Spleen (tissue), 11 donors: ENCODE measurements around the gene CXCL3. TPM values are rescaled to one million over a fixed set of nuclear protein-coding genes. Genes with fewer than 3 reads are reported as not detected.

Experiments
- DNase-seq: peaks from one replicate; pipeline ENCODE4 v3.0.0-alpha.2; 2020
- H3K27ac ChIP-seq, 8 donors: fragments of 200-600 bp; sonication (generic) in 7 of 8; 1 replicate in 4 of 8; 2 replicates in 4 of 8; pipeline versions ENCODE4 v1.5.0 to v1.8.0; 2016 to 2021; ENCODE audit warnings: inconsistent platforms in 4 of 8, mild to moderate bottlenecking in 4 of 8, moderate library complexity in 1 of 8
- H3K27me3 ChIP-seq, 7 donors: fragments of 200-600 bp; sonication (generic) in 6 of 7; replicated peaks in 1 of 7; 1 replicate in 4 of 7; 2 replicates in 3 of 7; pipeline versions ENCODE4 v1.5.0 to v1.8.0; 2016 to 2021; ENCODE audit warnings: inconsistent platforms in 3 of 7, mild to moderate bottlenecking in 1 of 7
- H3K36me3 ChIP-seq, 6 donors: fragments of 200-600 bp; sonication (generic) in 5 of 6; 1 replicate in 4 of 6; 2 replicates in 2 of 6; pipeline versions ENCODE4 v1.5.0 to v1.8.0; 2016 to 2021; ENCODE audit warnings: inconsistent platforms in 2 of 6
- H3K4me1 ChIP-seq, 6 donors: fragments of 200-600 bp; sonication (generic) in 5 of 6; 1 replicate in 3 of 6; 2 replicates in 3 of 6; pipeline versions ENCODE4 v1.5.0 to v1.8.0; 2016 to 2021; ENCODE audit warnings: inconsistent platforms in 3 of 6
- H3K4me3 ChIP-seq, 8 donors: fragments of 200-600 bp; sonication (generic) in 7 of 8; 1 replicate in 4 of 8; 2 replicates in 4 of 8; pipeline versions ENCODE4 v1.5.0 to v1.8.0; 2016 to 2021; ENCODE audit warnings: inconsistent platforms in 4 of 8, mild to moderate bottlenecking in 4 of 8, moderate library complexity in 2 of 8
- H3K9me3 ChIP-seq, 8 donors: fragments of 200-600 bp; sonication (generic) in 7 of 8; 1 replicate in 4 of 8; 2 replicates in 4 of 8; pipeline versions ENCODE4 v1.5.0 to v1.8.0; 2016 to 2021; ENCODE audit warnings: inconsistent platforms in 4 of 8
- CTCF ChIP-seq, 11 experiments: fragments of 200-600 bp in 7 of 11; fragments of 450-650 bp in 4 of 11; sonication (generic) in 4 of 11; IDR thresholded peaks in 8 of 11; conservative IDR thresholded peaks in 3 of 11; 1 replicate in 7 of 11; 2 replicates in 4 of 11; pipeline versions ENCODE4 v1.4.0 to v1.8.0; 2016 to 2021; ENCODE audit warnings: antibody characterized with exemption in 11 of 11, inconsistent platforms in 4 of 11, mild to moderate bottlenecking in 1 of 11
- POLR2A ChIP-seq, 3 donors: fragments of 450-650 bp; IDR thresholded peaks; one replicate each; pipeline ENCODE4 v1.5.1; 2017; ENCODE audit warnings: antibody characterized with exemption in 3 of 3, mild to moderate bottlenecking in 1 of 3
- POLR2AphosphoS5 ChIP-seq, 3 donors: sonication (generic); formaldehyde crosslinking; IDR thresholded peaks; one replicate each; pipeline ENCODE4 v1.5.1; 2017; ENCODE audit warnings: antibody characterized with exemption in 3 of 3
- WGBS, 5 donors: extraction: QIAGEN DNeasy Blood & Tissue Kit in 3 of 5; methylation state at CpG; one replicate each; pipeline versions ENCODE4 v1.1.5 to v1.1.7; 2013 to 2018; 5-methylcytosine and 5-hydroxymethylcytosine counted together
- intact Hi-C: fragments of 100-400 bp; cut with DNase I; formaldehyde crosslinking; loops from one replicate; pipeline ENCODE4 v1.15.0; 2023; ENCODE audit warnings: low total_unique reads
- polyA plus RNA-seq, 3 donors: library from polyadenylated mRNA; stranded (reverse); fragments of 200-250 nt; gene quantifications; one replicate each; pipeline ENCODE4 v1.2.1, GENCODE V29; 2013
- total RNA-seq, 7 donors: library from RNA; depleted of rRNA in 3 of 7; stranded (reverse); fragments of >200 nt in 3 of 7; fragmentation: NEBNext Ultra II Directional in 4 of 7; extraction: Animal tissue kit (Norgen Biotek cat#: 25700) in 4 of 7; gene quantifications; one replicate each; pipeline versions ENCODE4 v1.1.0 to v1.2.1, GENCODE V29; 2016 to 2021
- donor health status: healthy with polysubstance abuse.
- donor health status: DM: no; HTN: no; CAD: no; lungs with moderate emphysema.
- donor health status: DM: no; HTN: no; CAD: no.
- donor health status: Bipolar disorder and iron deficiency.
- donor health status: healthy.
- donor health status: DM: no; HTN: no; CAD: no.
- donor health status: DM: yes; HTN: yes; CAD: no.

Gene CXCL3
- total and polyA plus RNA-seq, 10 donors, result 0.52 to 4.0 (median 2.5) TPM

- TF ChIP-seq CTCF (IDR thresholded peaks at IDR 0.05 in 8 of 11, conservative IDR thresholded peaks at IDR 0.05 in 3 of 11) (no peak), POLR2AphosphoS5 (IDR thresholded peaks at IDR 0.05) (no peak), POLR2A (IDR thresholded peaks at IDR 0.05) (no peak)
- Histone ChIP-seq H3K36me3 (no peaks in the 10 kb centered on the region), H3K27ac (no peak overlapping the region), H3K4me3 (no peak overlapping the region), H3K4me1 (no peaks in the 10 kb centered on the region), H3K27me3 (peaks cover 0 to 4% (median 0%) of the 10 kb centered on the region in 7 donors), H3K9me3 (no peaks in the 10 kb centered on the region)
- 0 to 55% (median 0%) methylated on average over 1 of the region's 1 CpG for WGBS, 5 donors
- intact Hi-C loops, result no loop called here
- no peak for DNase-seq
Measured at GRCh38 chr4:73992050-73992449, 46.4 kb downstream of the CXCL3 start.

GRCh38 chr4:73991742-73992000 lies 46.8 kb downstream of the CXCL3 start:
- Histone ChIP-seq H3K4me1 (no peaks in the 10 kb centered on the region), H3K4me3 (no peak overlapping the region), H3K36me3 (no peaks in the 10 kb centered on the region), H3K9me3 (no peaks in the 10 kb centered on the region), H3K27ac (no peak overlapping the region), H3K27me3 (no peaks in the 10 kb centered on the region)
- TF ChIP-seq POLR2AphosphoS5 (IDR thresholded peaks at IDR 0.05) (no peak), CTCF (IDR thresholded peaks at IDR 0.05 in 8 of 11, conservative IDR thresholded peaks at IDR 0.05 in 3 of 11) (no peak), POLR2A (IDR thresholded peaks at IDR 0.05) (no peak)
- intact Hi-C loops, result no loop called here
- 68 to 95% (median 77%) methylated on average over 1 of the region's 1 CpG for WGBS, 5 donors
- DNase-seq, result no peak

GRCh38 chr4:73990988-73991741 lies 47.3 kb downstream of the CXCL3 start:
- DNase-seq, result no peak
- 79 to 90% (median 86%) methylated on average over 9 of the region's 9 CpGs for WGBS, 5 donors
- no peaks in the 10 kb centered on the region for H3K27me3 ChIP-seq
- H3K4me3 ChIP-seq, result no peak overlapping the region
- H3K4me1 ChIP-seq, result no peaks in the 10 kb centered on the region
- TF ChIP-seq POLR2A (IDR thresholded peaks at IDR 0.05), result no peak
- no peak for TF ChIP-seq POLR2AphosphoS5 (IDR thresholded peaks at IDR 0.05)
- no peak for TF ChIP-seq CTCF (IDR thresholded peaks at IDR 0.05 in 8 of 11, conservative IDR thresholded peaks at IDR 0.05 in 3 of 11)
- intact Hi-C loops, result no loop called here
- H3K36me3 ChIP-seq, result no peaks in the 10 kb centered on the region
- no peaks in the 10 kb centered on the region for H3K9me3 ChIP-seq
- no peak overlapping the region for H3K27ac ChIP-seq

GRCh38 chr4:73989928-73990327 lies 48.6 kb downstream of the CXCL3 start:
- DNase-seq, result no peak
- Histone ChIP-seq H3K27me3 (no peaks in the 10 kb centered on the region), H3K4me3 (no peak overlapping the region), H3K4me1 (no peaks in the 10 kb centered on the region), H3K27ac (no peak overlapping the region), H3K9me3 (no peaks in the 10 kb centered on the region), H3K36me3 (no peaks in the 10 kb centered on the region)
- TF ChIP-seq POLR2AphosphoS5 (IDR thresholded peaks at IDR 0.05) (no peak), POLR2A (IDR thresholded peaks at IDR 0.05) (no peak), CTCF (IDR thresholded peaks at IDR 0.05 in 8 of 11, conservative IDR thresholded peaks at IDR 0.05 in 3 of 11) (no peak)
- intact Hi-C loops, result no loop called here
- WGBS, 5 donors, result 88 to 96% (median 93%) methylated on average over 5 of the region's 5 CpGs
